Adrenal gland (tissue), 12 donors: ENCODE data around the gene NXPH1. TPM values are rescaled to one million over a fixed set of nuclear protein-coding genes. Genes with fewer than 3 reads are reported as not detected.

Experiments used
- DNase-seq, 7 donors: peaks; one replicate each; pipeline ENCODE4 v3.0.0-alpha.2; 2019 to 2020
- H3K27ac ChIP-seq, 5 donors: fragments of 200-600 bp; sonication (generic) in 4 of 5; 1 replicate in 3 of 5; 2 replicates in 2 of 5; pipeline versions ENCODE4 v1.5.1 to v1.8.0; 2016 to 2020; ENCODE audit warnings: mild to moderate bottlenecking in 1 of 5
- H3K27me3 ChIP-seq: fragments of 200-600 bp; 2 replicates; pipeline ENCODE4 v1.8.0; 2021
- H3K36me3 ChIP-seq, 2 donors: fragments of 200-600 bp; replicated peaks in 1 of 2; 1 replicate in 1 of 2; 2 replicates in 1 of 2; pipeline versions ENCODE4 v1.5.1 to v1.8.0; 2018 to 2022
- H3K4me1 ChIP-seq, 2 donors: fragments of 200-600 bp; replicated peaks in 1 of 2; 1 replicate in 1 of 2; 2 replicates in 1 of 2; pipeline versions ENCODE4 v1.5.1 to v1.8.0; 2018 to 2021
- H3K4me3 ChIP-seq, 4 donors: fragments of 200-600 bp; sonication (generic) in 3 of 4; one replicate each; pipeline ENCODE4 v1.5.1; 2016 to 2018
- H3K9me3 ChIP-seq, 3 donors: fragments of 200-600 bp; sonication (generic) in 1 of 3; replicated peaks in 1 of 3; 1 replicate in 2 of 3; 2 replicates in 1 of 3; pipeline versions ENCODE4 v1.5.1 to v1.8.0; 2016 to 2021
- CTCF ChIP-seq, 6 experiments: fragments of 450-650 bp in 4 of 6; fragments of 200-600 bp in 2 of 6; sonication (generic) in 1 of 6; IDR thresholded peaks; 1 replicate in 5 of 6; 2 replicates in 1 of 6; pipeline versions ENCODE4 v1.5.1 to v1.8.0; 2016 to 2021; ENCODE audit warnings: antibody characterized with exemption in 6 of 6, mild to moderate bottlenecking in 2 of 6, moderate library complexity in 1 of 6
- POLR2A ChIP-seq, 2 donors: fragments of 450-650 bp; IDR thresholded peaks; one replicate each; pipeline ENCODE4 v1.6.1; 2017; ENCODE audit warnings: antibody characterized with exemption in 2 of 2, mild to moderate bottlenecking in 2 of 2, moderate library complexity in 1 of 2
- WGBS, 4 donors: extraction: QIAGEN DNeasy Blood & Tissue Kit in 2 of 4; methylation state at CpG; one replicate each; pipeline versions ENCODE4 v1.1.5 to v1.1.7; 2013 to 2017; 5-methylcytosine and 5-hydroxymethylcytosine counted together
- intact Hi-C, 2 donors: fragments of 100-400 bp; cut with DNase I; formaldehyde crosslinking; loops; one replicate each; pipeline versions ENCODE4 v1.14.1 to v1.15.0; 2022 to 2023
- polyA plus RNA-seq, 3 donors: library from polyadenylated mRNA; stranded (reverse); fragments of 200-250 nt in 2 of 3; fragments of 350-450 nt in 1 of 3; fragmentation: Illumina TruSeq in 1 of 3; extraction: RNeasy Lipid Tissue Mini Kit (QIAGEN cat#74804) in 1 of 3; gene quantifications; one replicate each; pipeline ENCODE4 v1.2.3, GENCODE V29; 2013 to 2014
- total RNA-seq, 9 donors: library from RNA; depleted of rRNA in 4 of 9; stranded (reverse); fragments of >200 nt in 4 of 9; fragments of 120-200 nt in 1 of 9; fragmentation: NEBNext Ultra II Directional in 1 of 9; extraction: Animal tissue kit (Norgen Biotek cat#: 25700) in 1 of 9; gene quantifications; one replicate each; pipeline versions ENCODE4 v1.1.0 to v1.2.4, GENCODE V29; 2013 to 2023
- donor health status: healthy with polysubstance abuse.
- donor health status: Bipolar disorder and iron deficiency.
- donor health status: DM: yes; HTN: yes; CAD: no.
- donor health status: DM: no; HTN: no; CAD: no.
- donor health status: DM: no; HTN: no; CAD: no.
- donor health status: DM: yes; HTN: yes; CAD: no.

Gene NXPH1
- total and polyA plus RNA-seq, 12 donors = 6.8 to 80.2 (median 40.7) TPM

- TF ChIP-seq CTCF (IDR thresholded peaks at IDR 0.05) (no peak), POLR2A (IDR thresholded peaks at IDR 0.05) (no peak)
- Histone ChIP-seq H3K36me3 (no peaks in the 10 kb centered on the region), H3K27ac (no peak overlapping the region), H3K4me3 (no peak overlapping the region), H3K27me3 (no peaks in the 10 kb centered on the region), H3K9me3 (no peaks in the 10 kb centered on the region), H3K4me1 (peaks cover 0 to 14% of the 10 kb centered on the region in 2 donors)
- 77 to 97% (median 91%) methylated on average over 2 of the region's 2 CpGs for WGBS, 4 donors
- DNase-seq = peak in 4 of 7 donors; percentile 17 to 48 (median 24)
- intact Hi-C loops = no loop called here
These were observed 83.6 kb downstream of the NXPH1 start for GRCh38 chr7:8516976-8517375.

GRCh38 chr7:8528311-8528710, 94.9 kb downstream of the NXPH1 start:
- H3K4me3 ChIP-seq = no peak overlapping the region
- no peak overlapping the region for H3K27ac ChIP-seq
- no peaks in the 10 kb centered on the region for H3K4me1 ChIP-seq
- H3K9me3 ChIP-seq = no peaks in the 10 kb centered on the region
- no peaks in the 10 kb centered on the region for H3K36me3 ChIP-seq
- DNase-seq = no peak
- TF ChIP-seq POLR2A (IDR thresholded peaks at IDR 0.05) (no peak), CTCF (IDR thresholded peaks at IDR 0.05) (no peak)
- intact Hi-C loops = no loop called here
- H3K27me3 ChIP-seq = no peaks in the 10 kb centered on the region
- 83 to 91% (median 87%) methylated on average over 2 of the region's 2 CpGs for WGBS, 4 donors

- Histone ChIP-seq H3K27me3 (no peaks in the 10 kb centered on the region), H3K4me1 (no peaks in the 10 kb centered on the region), H3K4me3 (no peak overlapping the region), H3K9me3 (no peaks in the 10 kb centered on the region), H3K27ac (no peak overlapping the region), H3K36me3 (no peaks in the 10 kb centered on the region)
- WGBS, 4 donors = 89 to 97% (median 90%) methylated on average over 2 of the region's 2 CpGs
- no peak for DNase-seq
- no peak for TF ChIP-seq POLR2A (IDR thresholded peaks at IDR 0.05)
- no peak for TF ChIP-seq CTCF (IDR thresholded peaks at IDR 0.05)
- intact Hi-C loops = no loop called here
These were observed 98.6 kb downstream of the NXPH1 start for GRCh38 chr7:8531991-8532515.

- DNase-seq = no peak
- whole genome bisulfite sequencing, 4 donors = 86 to 99% (median 93%) methylated on average over 3 of the region's 3 CpGs
- TF ChIP-seq POLR2A (IDR thresholded peaks at IDR 0.05) = no peak
- no peak for TF ChIP-seq CTCF (IDR thresholded peaks at IDR 0.05)
- Histone ChIP-seq H3K36me3 (no peaks in the 10 kb centered on the region), H3K4me3 (no peak overlapping the region), H3K27ac (no peak overlapping the region), H3K27me3 (no peaks in the 10 kb centered on the region), H3K9me3 (no peaks in the 10 kb centered on the region), H3K4me1 (no peaks in the 10 kb centered on the region)
- intact Hi-C loops = no loop called here
These were observed 103.0 kb downstream of the NXPH1 start for GRCh38 chr7:8536431-8536830.
